Measurements from ENCODE around the gene SERPINC1. TPM values are rescaled to one million over a fixed set of nuclear protein-coding genes. Genes with fewer than 3 reads are reported as not detected.
"Not testable (repeated sequence)": the region's sequence is repeated elsewhere in the genome, so short reads cannot be mapped to it uniquely, and the experiment has no call there.

Gene SERPINC1
- total RNA-seq, 1 donor from 2014 or later: not detected

- DNase-seq: no peak
Observed at GRCh38 chr1:173862769-173863223, 54.3 kb downstream of the SERPINC1 start.

DNA sequence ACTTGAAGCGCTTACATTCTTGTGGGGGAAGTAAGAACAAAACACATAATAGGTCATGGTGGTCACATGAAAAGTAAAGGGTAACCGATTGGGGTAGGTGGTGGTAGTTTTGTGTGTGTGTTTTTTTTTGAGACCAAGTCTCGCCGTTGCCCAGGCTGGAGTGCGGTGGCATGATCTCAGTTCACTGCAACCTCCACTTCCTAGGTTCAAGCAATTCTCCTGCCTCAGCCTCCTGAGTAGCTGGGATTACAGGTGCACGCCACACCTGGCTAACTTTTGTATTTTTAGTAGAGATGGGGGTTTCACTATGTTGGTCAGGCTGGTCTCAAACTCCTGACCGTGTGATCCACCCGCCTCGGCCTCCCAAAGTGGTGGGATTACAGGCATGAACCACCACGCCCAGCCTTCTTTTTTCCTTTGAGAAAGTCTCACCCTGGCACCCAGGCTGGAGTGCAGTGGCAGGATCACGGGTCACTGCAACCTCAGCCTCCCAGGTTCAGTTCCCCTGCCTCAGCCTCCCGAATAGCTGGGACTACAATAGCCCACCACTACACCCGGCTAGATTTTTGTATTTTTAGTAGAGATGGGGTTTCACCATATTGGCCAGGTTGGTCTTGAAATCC is 54.9 kb downstream of the SERPINC1 start:
- not testable (repeated sequence) for DNase-seq

GRCh38 chr1:173861731-173862145 is 55.4 kb downstream of the SERPINC1 start:
- no peak for DNase-seq

DNA sequence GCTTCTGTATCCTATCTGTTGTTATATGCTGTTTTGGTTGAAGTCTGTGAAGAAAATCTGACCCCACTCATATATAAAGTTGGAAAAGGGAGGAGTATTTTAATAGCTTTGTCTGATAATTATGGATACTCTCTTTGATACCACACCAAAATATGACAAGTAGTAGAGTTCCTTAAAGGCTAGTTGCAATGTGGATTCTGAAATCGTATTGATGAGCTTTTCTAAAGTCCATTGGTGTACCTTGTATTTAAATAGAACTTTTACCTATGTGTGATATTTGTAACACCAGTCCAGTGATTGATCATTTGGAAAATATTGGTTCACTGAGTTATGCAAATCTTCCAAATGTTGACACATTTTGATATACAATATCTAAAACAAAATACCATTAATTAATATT is 57.1 kb downstream of the SERPINC1 start:
- DNase-seq: no peak

- DNase-seq: not testable (repeated sequence)
Observed at GRCh38 chr1:173859547-173859946, 57.6 kb downstream of the SERPINC1 start.

DNA sequence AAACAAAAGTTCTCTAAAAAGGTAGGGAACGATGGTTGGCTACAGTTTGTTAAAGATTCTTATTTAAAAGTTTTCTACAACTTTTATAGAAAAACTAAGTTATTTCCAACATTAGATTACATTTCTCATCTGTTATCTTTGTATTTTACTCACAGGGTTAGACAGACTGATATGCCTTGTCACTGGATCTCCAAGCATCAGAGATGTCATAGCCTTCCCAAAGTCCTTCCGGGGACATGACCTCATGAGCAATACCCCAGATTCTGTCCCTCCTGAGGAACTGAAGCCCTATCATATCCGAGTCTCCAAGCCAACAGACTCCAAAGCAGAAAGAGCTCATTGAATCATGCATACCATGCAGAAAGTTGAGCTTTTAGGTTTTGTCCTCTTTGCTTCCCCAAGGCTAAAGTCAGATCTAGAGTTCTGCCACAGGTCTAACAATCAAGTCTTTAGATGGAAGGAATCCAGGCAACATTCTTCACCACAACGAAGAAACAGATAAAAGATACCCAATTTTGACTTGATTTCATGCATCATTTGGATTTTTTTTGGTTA is 59.7 kb downstream of the SERPINC1 start:
- DNase-seq: no peak

GRCh38 chr1:173856903-173857302 is 60.2 kb downstream of the SERPINC1 start:
- peak; percentile 74 for DNase-seq

GRCh38 chr1:173856014-173856413 is 61.1 kb downstream of the SERPINC1 start:
- no peak for DNase-seq

Other genes starting within 250 kb of the SERPINC1 start
- 0.05 and 0.17 TPM in 2 replicates for gene ANKRD45, start 247.5 kb downstream of the SERPINC1 start, total RNA-seq
- 44.2 and 49.5 TPM in 2 replicates for gene KLHL20, start 202.3 kb downstream of the SERPINC1 start, total RNA-seq
- gene DARS2, start 92.7 kb downstream of the SERPINC1 start, total RNA-seq: 13.8 and 31.8 TPM in 2 replicates
- gene CENPL, start 92.4 kb downstream of the SERPINC1 start, total RNA-seq: 13.4 and 19.6 TPM in 2 replicates
- gene GAS5, start 49.3 kb downstream of the SERPINC1 start, total RNA-seq: 180 and 432 TPM in 2 replicates
- 5.5 and 6.0 TPM in 2 replicates for gene ZBTB37, start 48.9 kb downstream of the SERPINC1 start, total RNA-seq
- gene RC3H1, start 105.0 kb upstream of the SERPINC1 start, total RNA-seq: 22.6 TPM in 2 replicates
- 36.2 TPM in 2 replicates for gene RABGAP1L, start 242.2 kb upstream of the SERPINC1 start, total RNA-seq